B cell (primary cell): ENCODE results near the gene NTN4.

Experiments
- EZH2 ChIP-seq: IDR thresholded peaks from 2 replicates; pipeline ENCODE4 v1.6.1; 2012; ENCODE audit warnings: borderline replicate concordance, low read depth, mild to moderate bottlenecking, moderate library complexity, low read length; ENCODE audit not compliant: insufficient read depth, poor library complexity, severe bottlenecking
- TF ChIP-seq, protein P1 (sequence below): fragments of 200-600 bp; IDR thresholded peaks from one replicate; pipeline ENCODE4 v1.8.0; 2022; ENCODE audit warnings: antibody characterized with exemption, mild to moderate bottlenecking

DNA sequence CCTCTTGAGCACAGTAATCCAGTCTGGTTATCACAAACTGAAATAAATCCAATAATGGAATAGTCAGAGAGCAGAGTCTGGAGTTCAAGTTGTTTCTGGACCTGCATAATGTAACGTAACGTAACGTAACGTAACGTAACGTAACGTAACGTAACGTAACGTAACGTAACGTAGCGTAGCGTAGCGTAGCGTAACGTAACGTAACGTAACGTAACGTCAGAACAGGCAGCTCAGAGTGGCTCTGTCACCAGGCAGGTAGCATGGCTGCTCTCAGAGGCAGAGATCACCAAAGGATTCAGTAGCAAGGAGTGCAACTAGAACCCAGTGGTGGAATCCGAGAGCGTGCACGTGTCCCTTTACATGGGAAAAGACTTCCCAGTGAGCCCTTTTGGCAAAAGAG, 153.6 kb downstream of the NTN4 start:
- TF ChIP-seq, protein P1, sequence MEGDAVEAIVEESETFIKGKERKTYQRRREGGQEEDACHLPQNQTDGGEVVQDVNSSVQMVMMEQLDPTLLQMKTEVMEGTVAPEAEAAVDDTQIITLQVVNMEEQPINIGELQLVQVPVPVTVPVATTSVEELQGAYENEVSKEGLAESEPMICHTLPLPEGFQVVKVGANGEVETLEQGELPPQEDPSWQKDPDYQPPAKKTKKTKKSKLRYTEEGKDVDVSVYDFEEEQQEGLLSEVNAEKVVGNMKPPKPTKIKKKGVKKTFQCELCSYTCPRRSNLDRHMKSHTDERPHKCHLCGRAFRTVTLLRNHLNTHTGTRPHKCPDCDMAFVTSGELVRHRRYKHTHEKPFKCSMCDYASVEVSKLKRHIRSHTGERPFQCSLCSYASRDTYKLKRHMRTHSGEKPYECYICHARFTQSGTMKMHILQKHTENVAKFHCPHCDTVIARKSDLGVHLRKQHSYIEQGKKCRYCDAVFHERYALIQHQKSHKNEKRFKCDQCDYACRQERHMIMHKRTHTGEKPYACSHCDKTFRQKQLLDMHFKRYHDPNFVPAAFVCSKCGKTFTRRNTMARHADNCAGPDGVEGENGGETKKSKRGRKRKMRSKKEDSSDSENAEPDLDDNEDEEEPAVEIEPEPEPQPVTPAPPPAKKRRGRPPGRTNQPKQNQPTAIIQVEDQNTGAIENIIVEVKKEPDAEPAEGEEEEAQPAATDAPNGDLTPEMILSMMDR, result no peak
- no peak for TF ChIP-seq EZH2
